HCT116 (cell line): Measurements from ENCODE around the gene PCDH20. TPM values are rescaled to one million over a fixed set of nuclear protein-coding genes. Genes with fewer than 3 reads are reported as not detected.

Experiments used
- ATAC-seq: fragments of 200-7000 bp; cut with Tn5 transposase; 2 replicates; pipeline ENCODE4 v1.9.1; 2020; ENCODE audit warnings: mild to moderate bottlenecking, moderate library complexity
- BruUV-seq: library from RNA; stranded (reverse); fragments of 400-500 nt; replicated peaks from 2 replicates; lab custom pipeline; 2021; lab: Mats Ljungman, UMichigan
- CTCF ChIA-PET: fragments of 300-600 bp; sonication (Branson Sonifier 250); formaldehyde crosslinking; loops from one replicate; lab custom pipeline; 2021; ENCODE audit warnings: antibody characterized with exemption; lab: Charles Lee
- POLR2A ChIA-PET: fragments of 300-600, 350-600 bp; sonication (Branson Sonifier 250); formaldehyde crosslinking; loops from one replicate; lab custom pipeline; 2021; ENCODE audit warnings: antibody characterized with exemption; lab: Charles Lee
- RAD21 ChIA-PET, 2 experiments: fragments of 300-600 bp; sonication (Branson Sonifier 250); formaldehyde crosslinking; loops; one replicate each; lab custom pipeline; 2023; ENCODE audit warnings: low total read pairs in 2 of 2; ENCODE audit not compliant: uncharacterized antibody in 2 of 2, unreplicated experiment in 2 of 2, low non-redundant PET in 1 of 2; lab: Charles Lee
- DNase-seq: peaks from one replicate; pipeline ENCODE4 v3.0.0-alpha.2; 2010; ENCODE audit warnings: low read depth, low spot score
- H2AFZ ChIP-seq: fragments of 200-600 bp; shearing (Covaris generic), sonication (generic); 2 replicates; pipeline ENCODE4 v1.6.1; 2017; ENCODE audit warnings: low read depth, mixed run types, mixed read lengths, antibody characterized with exemption, low read length; ENCODE audit not compliant: poor library complexity, severe bottlenecking
- H3K27ac ChIP-seq: 2 replicates; pipeline ENCODE4 v1.5.1; 2012; ENCODE audit warnings: low read depth, low read length
- H3K27me3 ChIP-seq: fragments of 200-600 bp; sonication (generic); 2 replicates; pipeline ENCODE4 v1.6.1; 2016; ENCODE audit warnings: mixed run types, low read length, mixed read lengths; ENCODE audit not compliant: insufficient read depth
- H3K36me3 ChIP-seq, 2 experiments: fragments of 200-500 bp in 1 of 2; fragments of 200-600 bp in 1 of 2; sonication (Bioruptor generic) in 1 of 2; sonication (generic) in 1 of 2; 2 replicates each; pipeline versions ENCODE4 v1.5.1 to v1.6.1; 2014 to 2016; ENCODE audit warnings: low read length in 2 of 2, inconsistent platforms in 1 of 2, mixed read lengths in 1 of 2, mixed run types in 1 of 2; ENCODE audit not compliant: insufficient read depth in 2 of 2, control insufficient read depth in 1 of 2
- H3K4me1 ChIP-seq, 2 experiments: fragments of 200-600 bp in 1 of 2; sonication (generic) in 1 of 2; 2 replicates each; pipeline versions ENCODE4 v1.5.1 to v1.6.1; 2012 to 2017; ENCODE audit warnings: low read length in 2 of 2, inconsistent platforms in 1 of 2, mild to moderate bottlenecking in 1 of 2, mixed read lengths in 1 of 2, mixed run types in 1 of 2, moderate library complexity in 1 of 2; ENCODE audit not compliant: insufficient read depth in 2 of 2, control insufficient read depth in 1 of 2
- H3K4me2 ChIP-seq: fragments of 200-600 bp; sonication (generic); 2 replicates; pipeline ENCODE4 v1.6.1; 2017; ENCODE audit warnings: mixed run types, low read length, mixed read lengths
- H3K4me3 ChIP-seq, 2 experiments: fragments of 200-600 bp in 1 of 2; sonication (generic) in 1 of 2; replicated peaks in 1 of 2; 2 replicates each; pipeline ENCODE4 v1.5.1; 2011 to 2016; ENCODE audit warnings: low read length in 2 of 2, control low read depth in 1 of 2, low read depth in 1 of 2, mild to moderate bottlenecking in 1 of 2, mixed read lengths in 1 of 2, mixed run types in 1 of 2
- H3K79me2 ChIP-seq: fragments of 200-600 bp; sonication (generic); 2 replicates; pipeline ENCODE4 v1.6.1; 2017; ENCODE audit warnings: mild to moderate bottlenecking, mixed run types, low read length, moderate library complexity, mixed read lengths; ENCODE audit not compliant: insufficient read depth
- H3K9ac ChIP-seq: fragments of 200-600 bp; sonication (generic); 2 replicates; pipeline ENCODE4 v1.6.1; 2016; ENCODE audit warnings: low read length, mixed read lengths
- H3K9me2 ChIP-seq: fragments of 200-600 bp; sonication (generic), shearing (Covaris generic); 2 replicates; pipeline ENCODE4 v1.6.1; 2017; ENCODE audit warnings: mixed run types, mild to moderate bottlenecking, moderate library complexity; ENCODE audit not compliant: insufficient read depth
- H3K9me3 ChIP-seq, 2 experiments: fragments of 200-500 bp in 1 of 2; fragments of 200-600 bp in 1 of 2; sonication (Bioruptor generic) in 1 of 2; sonication (generic) in 1 of 2; 2 replicates each; pipeline ENCODE4 v1.6.1; 2014 to 2017; ENCODE audit warnings: low read length in 2 of 2, mixed read lengths in 2 of 2, inconsistent platforms in 1 of 2, low read depth in 1 of 2, mild to moderate bottlenecking in 1 of 2, mixed run types in 1 of 2, moderate library complexity in 1 of 2; ENCODE audit not compliant: control insufficient read depth in 1 of 2, insufficient read depth in 1 of 2
- H4K20me1 ChIP-seq: fragments of 200-600 bp; sonication (generic), shearing (Covaris generic); 2 replicates; pipeline ENCODE4 v1.6.1; 2017; ENCODE audit warnings: mixed run types, mild to moderate bottlenecking, moderate library complexity; ENCODE audit not compliant: insufficient read depth
- FOSL1 ChIP-seq: IDR thresholded peaks from 2 replicates; pipeline ENCODE4 v1.6.1; 2012; ENCODE audit warnings: low read depth
- JUND ChIP-seq: IDR thresholded peaks from 2 replicates; pipeline ENCODE4 v1.6.1; 2012
- POLR2A ChIP-seq: IDR thresholded peaks from 2 replicates; pipeline ENCODE4 v1.7.0; 2011; ENCODE audit warnings: borderline replicate concordance; ENCODE audit not compliant: insufficient read depth, insufficient read length; ENCODE audit errors: extremely low read depth
- TCF7L2 ChIP-seq: IDR thresholded peaks from 2 replicates; pipeline ENCODE4 v1.7.0; 2011; ENCODE audit warnings: borderline replicate concordance, inconsistent platforms; ENCODE audit not compliant: insufficient read depth, insufficient read length; ENCODE audit errors: extremely low read depth
- intact Hi-C: fragments of 100-400 bp; cut with micrococcal nuclease; formaldehyde crosslinking; loops from 2 replicates; pipeline ENCODE4 v1.10.0; 2022
- total RNA-seq: library from RNA; stranded (reverse); gene quantifications from one replicate; pipeline ENCODE4 v1.2.1, GENCODE V29; 2021; ENCODE audit not compliant: unreplicated experiment

Gene PCDH20
- total RNA-seq, 1 experiment from 2014 or later = not detected

GRCh38 chr13:61415058-61415721 is 459 bp downstream of the PCDH20 start:
- no peak overlapping the region for H3K4me3 ChIP-seq
- DNase-seq (no peak), ATAC-seq (no peak)
- H3K9me2 ChIP-seq = no peaks in the 10 kb centered on the region
- H3K4me2 ChIP-seq = no peak overlapping the region
- H4K20me1 ChIP-seq = no peaks in the 10 kb centered on the region
- H2AFZ ChIP-seq = no peak overlapping the region
- no peaks in the 10 kb centered on the region for H3K27me3 ChIP-seq
- H3K9me3 ChIP-seq = no peaks in the 10 kb centered on the region
- ChIA-PET RAD21 (no interaction called here), POLR2A (no interaction called here), CTCF (no interaction called here)
- no peak overlapping the region for H3K9ac ChIP-seq
- no peak for TF ChIP-seq FOSL1
- TF ChIP-seq POLR2A = no peak
- TF ChIP-seq JUND = no peak
- no peak for TF ChIP-seq TCF7L2
- H3K4me1 ChIP-seq = no peaks in the 10 kb centered on the region
- H3K27ac ChIP-seq = no peak overlapping the region
- BruUV-seq = no TSS peak
- H3K36me3 ChIP-seq = no peaks in the 10 kb centered on the region
- H3K79me2 ChIP-seq = no peaks in the 10 kb centered on the region
- intact Hi-C loops = no loop called here

GRCh38 chr13:61414686-61415057 is 977 bp downstream of the PCDH20 start:
- H3K27me3 ChIP-seq = no peaks in the 10 kb centered on the region
- BruUV-seq = no TSS peak
- TF ChIP-seq POLR2A = no peak
- H3K4me2 ChIP-seq = no peak overlapping the region
- no peaks in the 10 kb centered on the region for H3K36me3 ChIP-seq
- POLR2A ChIA-PET = no interaction called here
- no peaks in the 10 kb centered on the region for H3K9me2 ChIP-seq
- RAD21 ChIA-PET = no interaction called here
- no peak overlapping the region for H3K27ac ChIP-seq
- H3K4me3 ChIP-seq = no peak overlapping the region
- H4K20me1 ChIP-seq = no peaks in the 10 kb centered on the region
- no peaks in the 10 kb centered on the region for H3K4me1 ChIP-seq
- H3K9ac ChIP-seq = no peak overlapping the region
- H3K79me2 ChIP-seq = no peaks in the 10 kb centered on the region
- intact Hi-C loops = no loop called here
- H2AFZ ChIP-seq = no peak overlapping the region
- no peaks in the 10 kb centered on the region for H3K9me3 ChIP-seq
- CTCF ChIA-PET = no interaction called here
- DNase-seq (no peak), ATAC-seq (no peak)
